ENCODE data around the gene MTHFD1L. TPM values are rescaled to one million over a fixed set of nuclear protein-coding genes. Genes with fewer than 3 reads are reported as not detected.
"Not testable (repeated sequence)": the region's sequence is repeated elsewhere in the genome, so short reads cannot be mapped to it uniquely, and the experiment has no call there.

MTHFD1L gene
- total and polyA plus RNA-seq, 9 of the 15 experiments (the other 6 are each of a cell fraction or from before 2014, with no cell fraction given): 20.9 to 128 (median 61.0) TPM

DNA sequence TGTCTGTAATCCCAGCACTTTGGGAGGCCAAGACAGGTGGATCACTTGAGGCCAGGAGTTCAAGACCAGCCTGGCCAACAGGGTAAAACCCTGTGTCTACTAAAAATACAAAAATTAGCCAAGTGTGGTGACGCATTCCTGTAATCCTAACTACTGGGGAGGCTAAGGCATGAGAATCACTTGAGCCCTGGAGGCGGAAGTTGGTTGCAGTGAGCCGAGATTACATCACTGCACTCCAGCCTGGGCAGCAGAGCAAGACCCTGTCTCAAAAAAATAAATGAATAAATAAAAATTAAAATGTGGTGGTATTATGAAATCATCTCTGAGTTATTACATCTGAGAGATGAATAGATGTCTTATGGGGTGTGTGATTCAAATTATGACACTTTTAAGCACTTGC, 247.4 kb downstream of the MTHFD1L start:
- H3K79me2 ChIP-seq (ENCODE audit: control insufficient read depth, insufficient read depth, low read length); POLR2A ChIA-PET; H3K27ac ChIP-seq (ENCODE audit: extremely low read depth, low read depth, low read length); H3K36me3 ChIP-seq (ENCODE audit: control insufficient read depth, insufficient read depth, low read length); H3K9ac ChIP-seq (ENCODE audit: insufficient read depth in 1 of 2, low read depth in 2 of 2, low read length in 2 of 2); H3K4me3 ChIP-seq; H3K9me3 ChIP-seq (replicated peaks; ENCODE audit: control insufficient read depth, insufficient read depth, low read depth, low read length); FAIRE-seq; H3K4me2 ChIP-seq (ENCODE audit: insufficient read depth, low read length); H4K20me1 ChIP-seq (replicated peaks; ENCODE audit: control insufficient read depth, insufficient read depth, low read length); H3K9me1 ChIP-seq (ENCODE audit: control insufficient read depth, insufficient read depth, low read length); DNase-seq (ENCODE audit: extremely low read depth in 1 of 4, low spot score in 3 of 4); BruUV-seq (replicated peaks); CTCF ChIA-PET (ENCODE audit: low intra/inter-chr PET ratio); H2AFZ ChIP-seq (ENCODE audit: low read depth, low read length); in situ Hi-C loops (cut with MboI); H3K4me1 ChIP-seq (replicated peaks in 1 of 2; ENCODE audit: control insufficient read depth in 2 of 2, insufficient read depth in 2 of 2, low read length in 2 of 2); ATAC-seq; TF ChIP-seq CEBPG (CRISPR knock-in tag; IDR thresholded peaks at IDR 0.05); ATF3 (CRISPR knock-in tag; conservative IDR thresholded peaks at IDR 0.05): not testable (repeated sequence)
- TF ChIP-seq BCOR (IDR thresholded peaks at IDR 0.05) (0 out of 2 replicates have a peak, but pooled peaks have one; percentile 25), CEBPB (tag; IDR thresholded peaks at IDR 0.05) (peak; percentile 22; the same call in 1 of the 2 replicates), ZNF121 (CRISPR knock-in tag; conservative IDR thresholded peaks at IDR 0.05) (peak; percentile 92), CEBPG (tag; conservative IDR thresholded peaks at IDR 0.05 in 1 of 2, IDR thresholded peaks at IDR 0.05 in 1 of 2) (peak; percentile 7 to 55; a peak in 1 of 4 replicates), ATF3 (IDR thresholded peaks at IDR 0.05) (peak; percentile 31; the same call in 1 of the 2 replicates)
- 3% methylated on average over 3 of the region's 3 CpGs for WGBS (ENCODE audit: insufficient coverage, low coverage, missing lambda C conversion rate)
- intact Hi-C loops (cut with micrococcal nuclease): loop anchor here (10.0 kb wide), 1 partner anchor 212 kb away; no protein-coding TSS in a partner anchor
- peaks cover 36 to 73% of the 10 kb centered on the region in 2 experiments for H3K27me3 ChIP-seq (ENCODE audit: control insufficient read depth in 2 of 2, insufficient read depth in 2 of 2, low read length in 2 of 2)

Measured in K562 (cell line).